HL-60 (cell line): ENCODE measurements around the gene TMEM244.
"Not testable (repeated sequence)": the region's sequence is repeated elsewhere in the genome, so short reads cannot be mapped to it uniquely, and the experiment has no call there.

Experiments
- DNase-seq, 2 experiments: peaks; one replicate each; pipeline ENCODE4 v3.0.0-alpha.2; 2010 to 2020; ENCODE audit warnings: low read depth in 1 of 2, low spot score in 1 of 2
- H3K27ac ChIP-seq: fragments of 250-450 bp; sonication (Bioruptor Pico); replicated peaks from 2 replicates; pipeline ENCODE4 v1.5.1; 2020; ENCODE audit warnings: mild to moderate bottlenecking, moderate library complexity
- H3K27me3 ChIP-seq: fragments of 250-450 bp; sonication (Bioruptor Pico); 2 replicates; pipeline ENCODE4 v1.5.1; 2021; ENCODE audit warnings: mild to moderate bottlenecking, moderate library complexity; ENCODE audit not compliant: insufficient read depth, poor library complexity, severe bottlenecking
- H3K4me3 ChIP-seq: replicated peaks from 2 replicates; pipeline ENCODE4 v1.5.1; 2011; ENCODE audit warnings: mild to moderate bottlenecking, control low read depth, low read length; ENCODE audit not compliant: insufficient read depth
- CTCF ChIP-seq: IDR thresholded peaks from one replicate; pipeline ENCODE4 v1.5.1; 2011; ENCODE audit warnings: low read length, control low read depth, inconsistent platforms; ENCODE audit not compliant: insufficient read depth
- GABPA ChIP-seq: IDR thresholded peaks from 2 replicates; pipeline ENCODE4 v1.6.1; 2012; ENCODE audit warnings: low read depth
- POLR2AphosphoS5 ChIP-seq: IDR thresholded peaks from 2 replicates; pipeline ENCODE4 v1.6.1; 2012; ENCODE audit warnings: low read depth
- REST ChIP-seq: IDR thresholded peaks from 2 replicates; pipeline ENCODE4 v1.6.1; 2012; ENCODE audit warnings: low read depth; ENCODE audit not compliant: insufficient replicate concordance
- SPI1 ChIP-seq: IDR thresholded peaks from 2 replicates; pipeline ENCODE4 v1.6.1; 2012; ENCODE audit warnings: low read depth, mild to moderate bottlenecking, borderline replicate concordance

The TMEM244 gene

GRCh38 chr6:129839562-129839961, 21.6 kb downstream of the TMEM244 start:
- not testable (repeated sequence) for H3K27ac ChIP-seq, H3K27me3 ChIP-seq, DNase-seq, H3K4me3 ChIP-seq
- TF ChIP-seq SPI1, result peak; percentile 19; the same call in 1 of the 2 replicates

- Histone ChIP-seq H3K27ac (no peak overlapping the region), H3K4me3 (no peak overlapping the region), H3K27me3 (no peaks in the 10 kb centered on the region)
- no peak for DNase-seq
- TF ChIP-seq SPI1 (no peak), REST (no peak), POLR2AphosphoS5 (no peak), GABPA (no peak), CTCF (no peak)
Observed at GRCh38 chr6:129835691-129836090, 25.4 kb downstream of the TMEM244 start.

- TF ChIP-seq CTCF, result no peak
- TF ChIP-seq REST, result no peak
- no peak for TF ChIP-seq GABPA
- no peak for TF ChIP-seq POLR2AphosphoS5
- TF ChIP-seq SPI1, result no peak
- H3K27ac ChIP-seq, result no peak overlapping the region
- no peaks in the 10 kb centered on the region for H3K27me3 ChIP-seq
- DNase-seq, result no peak
- H3K4me3 ChIP-seq, result no peak overlapping the region
Observed at GRCh38 chr6:129832299-129832698, 28.8 kb downstream of the TMEM244 start.

- no peak for DNase-seq
- no peak overlapping the region for H3K27ac ChIP-seq
- H3K4me3 ChIP-seq, result no peak overlapping the region
- no peaks in the 10 kb centered on the region for H3K27me3 ChIP-seq
- TF ChIP-seq GABPA (no peak), CTCF (no peak), REST (no peak), POLR2AphosphoS5 (no peak), SPI1 (no peak)
Observed at GRCh38 chr6:129828229-129828628, 32.9 kb downstream of the TMEM244 start.
